ENCODE results near the gene ADAMTS15. TPM values are rescaled to one million over a fixed set of nuclear protein-coding genes. Genes with fewer than 3 reads are reported as not detected.
"Not testable (repeated sequence)": the region's sequence is repeated elsewhere in the genome, so short reads cannot be mapped to it uniquely, and the experiment has no call there.

ADAMTS15 gene
- total and polyA plus RNA-seq, 2 donors (not counting 1 experiment from before 2014, with no cell fraction given), result not detected

DNA sequence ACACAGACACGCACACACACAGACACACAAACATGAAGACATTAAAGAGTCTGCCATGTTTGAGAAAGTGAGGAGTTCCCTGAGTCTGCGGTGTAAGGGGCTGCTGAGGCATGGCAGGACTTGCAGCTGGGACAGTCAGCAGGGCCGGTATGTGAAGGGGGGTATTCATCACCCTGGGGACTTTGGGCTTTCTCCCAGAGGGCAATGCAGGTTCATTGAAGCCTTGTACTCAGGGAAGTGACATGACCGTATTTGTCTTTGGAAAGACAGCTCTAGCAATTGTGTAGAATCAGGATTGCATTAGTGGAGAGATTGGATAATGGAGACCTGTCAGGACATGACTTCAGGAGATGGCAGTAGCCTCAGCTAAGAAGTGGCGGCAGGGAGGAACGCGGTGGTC is 10.6 kb upstream of the ADAMTS15 start:
- Histone ChIP-seq H3K27ac (ENCODE audit: low read length in 2 of 2) (no peak overlapping the region), H3K4me2 (replicated peaks; ENCODE audit: low read depth, low read length, poor library complexity, severe bottlenecking) (no peak overlapping the region), H3K36me3 (replicated peaks in 1 of 2; ENCODE audit: control extremely low read depth in 1 of 2, control insufficient read depth in 1 of 2, extremely low read depth in 1 of 2, insufficient read depth in 2 of 2, low read length in 1 of 2) (no peaks in the 10 kb centered on the region), H3K4me1 (ENCODE audit: control insufficient read depth in 2 of 2, insufficient read depth in 2 of 2, low read length in 2 of 2) (peaks cover 4% of the 10 kb centered on the region in 2 donors), H3K9ac (ENCODE audit: low read length) (no peak overlapping the region), H3K79me2 (ENCODE audit: control insufficient read depth, insufficient read depth, low read length) (no peaks in the 10 kb centered on the region), H3K27me3 (replicated peaks in 1 of 4; ENCODE audit: control extremely low read depth in 1 of 4, control insufficient read depth in 3 of 4, insufficient read depth in 4 of 4, low read length in 3 of 4) (no peaks in the 10 kb centered on the region), H3K4me3 (ENCODE audit: control extremely low read depth in 1 of 5, extremely low read depth in 1 of 5, insufficient read depth in 1 of 5, low read depth in 2 of 5, low read length in 4 of 5) (no peak overlapping the region), H3K9me3 (ENCODE audit: control extremely low read depth in 1 of 3, control insufficient read depth in 2 of 3, insufficient read depth in 1 of 3, low read length in 2 of 3) (no peaks in the 10 kb centered on the region), H4K20me1 (ENCODE audit: control insufficient read depth, insufficient read depth, low read length, poor library complexity, severe bottlenecking) (no peaks in the 10 kb centered on the region), H2AFZ (ENCODE audit: insufficient read depth, low read depth, low read length, poor library complexity, severe bottlenecking) (no peak overlapping the region)
- POLR2A ChIA-PET, result no interaction called here
- DNase-seq (no peak), ATAC-seq (ENCODE audit: low read depth) (no peak)
- no peak for TF ChIP-seq EZH2 (IDR thresholded peaks at IDR 0.05; ENCODE audit: borderline replicate concordance, insufficient read depth, low read depth, low read length, poor library complexity, severe bottlenecking)
- TF ChIP-seq, protein P1, sequence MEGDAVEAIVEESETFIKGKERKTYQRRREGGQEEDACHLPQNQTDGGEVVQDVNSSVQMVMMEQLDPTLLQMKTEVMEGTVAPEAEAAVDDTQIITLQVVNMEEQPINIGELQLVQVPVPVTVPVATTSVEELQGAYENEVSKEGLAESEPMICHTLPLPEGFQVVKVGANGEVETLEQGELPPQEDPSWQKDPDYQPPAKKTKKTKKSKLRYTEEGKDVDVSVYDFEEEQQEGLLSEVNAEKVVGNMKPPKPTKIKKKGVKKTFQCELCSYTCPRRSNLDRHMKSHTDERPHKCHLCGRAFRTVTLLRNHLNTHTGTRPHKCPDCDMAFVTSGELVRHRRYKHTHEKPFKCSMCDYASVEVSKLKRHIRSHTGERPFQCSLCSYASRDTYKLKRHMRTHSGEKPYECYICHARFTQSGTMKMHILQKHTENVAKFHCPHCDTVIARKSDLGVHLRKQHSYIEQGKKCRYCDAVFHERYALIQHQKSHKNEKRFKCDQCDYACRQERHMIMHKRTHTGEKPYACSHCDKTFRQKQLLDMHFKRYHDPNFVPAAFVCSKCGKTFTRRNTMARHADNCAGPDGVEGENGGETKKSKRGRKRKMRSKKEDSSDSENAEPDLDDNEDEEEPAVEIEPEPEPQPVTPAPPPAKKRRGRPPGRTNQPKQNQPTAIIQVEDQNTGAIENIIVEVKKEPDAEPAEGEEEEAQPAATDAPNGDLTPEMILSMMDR (IDR thresholded peaks at IDR 0.05), result no peak
- Mint-ChIP-seq H3K4me1 (peaks cover 2% of the 10 kb centered on the region), H3K27me3 (peaks cover 45% of the 10 kb centered on the region), H3K9me3 (ENCODE audit: insufficient read depth) (no peaks in the 10 kb centered on the region), H3K4me3 (no peak overlapping the region), H3K27ac (no peak overlapping the region)
- intact Hi-C loops (cut with micrococcal nuclease), result no loop called here
- CTCF ChIA-PET, result interaction anchor here (1.7 to 4.3 kb wide), 3 partner anchors 225 to 457 kb away, joined by 5 to 95 read pairs (median 11); no protein-coding TSS in a partner anchor
- WGBS (ENCODE audit: insufficient coverage), result 61% methylated on average over 6 of the region's 7 CpGs

DNA sequence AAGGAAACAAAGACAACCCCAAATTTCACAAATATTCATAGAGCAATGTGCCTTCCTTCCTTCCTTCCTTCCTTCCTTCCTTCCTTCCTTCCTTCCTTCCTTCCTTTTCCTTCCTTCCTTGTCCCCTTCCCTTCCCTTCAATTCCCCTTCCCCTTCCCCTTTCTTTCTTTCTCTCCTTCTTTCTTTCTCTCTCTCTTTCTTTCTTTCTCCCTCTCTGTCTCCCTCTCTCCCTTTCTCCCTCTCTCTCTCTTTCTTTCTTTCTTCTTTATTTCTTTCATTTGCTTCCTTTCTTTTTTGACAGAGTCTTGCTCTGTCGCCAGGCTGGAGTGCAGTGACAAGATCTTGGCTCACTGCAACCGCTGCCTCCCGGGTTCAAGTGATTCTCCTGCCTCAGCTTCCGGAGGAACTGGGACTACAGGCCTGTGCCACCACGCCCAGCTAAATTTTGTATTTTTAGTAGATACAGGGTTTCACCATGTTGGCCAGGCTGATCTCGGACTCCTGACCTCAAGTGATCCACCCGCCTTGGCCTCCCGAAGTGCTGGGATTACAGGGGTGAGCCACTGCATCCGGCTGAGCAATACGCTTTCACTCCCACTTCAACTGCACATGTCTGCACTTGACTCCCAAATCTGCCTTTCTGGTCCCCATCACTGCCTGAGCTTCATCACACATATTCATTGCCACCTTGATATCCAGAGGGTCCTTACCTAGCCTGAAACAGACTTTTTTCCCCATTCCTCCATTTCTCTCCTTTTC is 9.9 kb upstream of the ADAMTS15 start:
- H3K4me1 ChIP-seq (ENCODE audit: control insufficient read depth in 2 of 2, insufficient read depth in 2 of 2, low read length in 2 of 2); H4K20me1 ChIP-seq (ENCODE audit: control insufficient read depth, insufficient read depth, low read length, poor library complexity, severe bottlenecking); H3K27ac Mint-ChIP-seq; DNase-seq; POLR2A ChIA-PET; intact Hi-C loops (cut with micrococcal nuclease); H3K4me2 ChIP-seq (replicated peaks; ENCODE audit: low read depth, low read length, poor library complexity, severe bottlenecking); H2AFZ ChIP-seq (ENCODE audit: insufficient read depth, low read depth, low read length, poor library complexity, severe bottlenecking); H3K4me3 ChIP-seq (ENCODE audit: control extremely low read depth in 1 of 5, extremely low read depth in 1 of 5, insufficient read depth in 1 of 5, low read depth in 2 of 5, low read length in 4 of 5); H3K4me3 Mint-ChIP-seq; H3K27me3 ChIP-seq (replicated peaks in 1 of 4; ENCODE audit: control extremely low read depth in 1 of 4, control insufficient read depth in 3 of 4, insufficient read depth in 4 of 4, low read length in 3 of 4); H3K36me3 ChIP-seq (replicated peaks in 1 of 2; ENCODE audit: control extremely low read depth in 1 of 2, control insufficient read depth in 1 of 2, extremely low read depth in 1 of 2, insufficient read depth in 2 of 2, low read length in 1 of 2); H3K9ac ChIP-seq (ENCODE audit: low read length); H3K79me2 ChIP-seq (ENCODE audit: control insufficient read depth, insufficient read depth, low read length); H3K27ac ChIP-seq (ENCODE audit: low read length in 2 of 2); H3K4me1 Mint-ChIP-seq; H3K9me3 ChIP-seq (ENCODE audit: control extremely low read depth in 1 of 3, control insufficient read depth in 2 of 3, insufficient read depth in 1 of 3, low read length in 2 of 3); H3K9me3 Mint-ChIP-seq (ENCODE audit: insufficient read depth); ATAC-seq (ENCODE audit: low read depth): not testable (repeated sequence)
- 95% methylated on average over 8 of the region's 10 CpGs for WGBS (ENCODE audit: insufficient coverage)
- CTCF ChIA-PET, result interaction anchor here (1.7 to 4.3 kb wide), 3 partner anchors 226 to 456 kb away, joined by 5 to 95 read pairs (median 11); no protein-coding TSS in a partner anchor
- H3K27me3 Mint-ChIP-seq, result peaks cover 48% of the 10 kb centered on the region

Measured in B cell (primary cell).